Fibroblast of pulmonary artery (primary cell): ENCODE data around the gene CCDC88C.

ENCODE experiments used
- DNase-seq: peaks from one replicate; pipeline ENCODE4 v3.0.0-alpha.2; 2010; ENCODE audit warnings: low read depth
- H3K4me3 ChIP-seq: replicated peaks from 2 replicates; pipeline ENCODE4 v1.5.1; 2011; ENCODE audit warnings: low read depth, mild to moderate bottlenecking, control low read depth, low read length, moderate library complexity
- CTCF ChIP-seq: IDR thresholded peaks from 2 replicates; pipeline ENCODE4 v1.5.1; 2011; ENCODE audit warnings: mild to moderate bottlenecking, control low read depth, low read length, inconsistent platforms; ENCODE audit errors: missing control alignments

CCDC88C gene

GRCh38 chr14:91371011-91371989, 46.3 kb downstream of the CCDC88C start:
- TF ChIP-seq CTCF: no peak
- H3K4me3 ChIP-seq: no peak overlapping the region
- DNase-seq: no peak

- DNase-seq: no peak
- H3K4me3 ChIP-seq: no peak overlapping the region
- TF ChIP-seq CTCF: no peak
Observed at GRCh38 chr14:91369628-91370445, 47.8 kb downstream of the CCDC88C start.

GRCh38 chr14:91368776-91369416, 48.7 kb downstream of the CCDC88C start:
- H3K4me3 ChIP-seq: no peak overlapping the region
- no peak for DNase-seq
- TF ChIP-seq CTCF: no peak

- DNase-seq: no peak
- no peak for TF ChIP-seq CTCF
- no peak overlapping the region for H3K4me3 ChIP-seq
Observed at GRCh38 chr14:91367173-91368171, 50.1 kb downstream of the CCDC88C start.

GRCh38 chr14:91366749-91367148, 50.9 kb downstream of the CCDC88C start:
- no peak for DNase-seq
- TF ChIP-seq CTCF: no peak
- no peak overlapping the region for H3K4me3 ChIP-seq

GRCh38 chr14:91365552-91365951, 52.1 kb downstream of the CCDC88C start:
- TF ChIP-seq CTCF: no peak
- no peak for DNase-seq
- no peak overlapping the region for H3K4me3 ChIP-seq
